Stimulated activated CD8-positive, alpha-beta memory T cell treated with anti-CD3 and anti-CD28 coated beads, Interleukin-12 subunit alpha, Interleukin-12 subunit beta, amount 100 ng/mL, for 4 hours (primary cell): ENCODE results near the gene TEDC1.

Experiments
- DNase-seq: peaks from one replicate; pipeline ENCODE4 v3.0.0-alpha.2; 2020; ENCODE audit warnings: low read depth

Gene TEDC1

DNA sequence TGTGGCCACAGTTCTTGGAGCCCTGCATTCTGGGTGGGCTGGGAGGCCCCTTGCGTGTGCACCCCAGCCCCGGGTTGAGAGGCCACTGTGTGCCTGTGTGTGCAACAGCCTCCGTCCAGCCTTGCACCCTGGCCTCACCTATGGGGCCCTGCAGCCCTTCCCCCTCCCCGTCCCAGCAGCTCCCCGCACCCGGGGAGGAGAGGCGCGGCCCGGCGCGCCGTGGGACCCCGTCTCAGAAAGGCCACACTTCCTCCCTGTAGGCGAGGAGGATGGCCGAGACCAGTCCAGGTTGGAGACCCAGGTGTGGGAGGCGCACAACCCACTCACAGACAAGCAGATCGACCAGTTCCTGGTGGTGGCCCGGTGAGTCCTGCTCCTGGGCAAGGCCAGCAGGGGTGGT, 33.0 kb upstream of the TEDC1 start:
- DNase-seq: no peak

- no peak for DNase-seq
Observed at GRCh38 chr14:105458571-105458970, 32.5 kb upstream of the TEDC1 start.

- no peak for DNase-seq
Observed at GRCh38 chr14:105460116-105460515, 30.9 kb upstream of the TEDC1 start.

GRCh38 chr14:105460616-105461015, 30.4 kb upstream of the TEDC1 start:
- DNase-seq: no peak

DNA sequence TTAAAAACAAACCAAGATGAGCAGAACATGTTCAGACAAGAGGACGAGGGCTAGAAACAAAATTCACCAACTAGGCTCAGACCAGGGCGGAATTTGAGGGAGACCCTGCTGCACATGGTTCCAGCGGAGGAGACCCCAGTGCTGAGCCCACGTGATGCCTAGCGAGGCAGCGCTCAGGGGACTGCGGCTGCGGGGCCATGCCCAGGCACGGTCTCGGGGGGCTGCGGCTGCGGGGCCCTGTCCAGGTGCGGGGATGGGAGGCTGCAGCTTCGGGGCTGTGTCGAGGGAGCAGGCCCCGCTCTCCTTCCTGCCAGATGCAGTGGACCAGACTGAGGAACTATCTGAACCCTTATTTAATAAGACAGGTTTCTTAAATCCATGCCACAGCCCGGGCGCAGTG, 29.1 kb upstream of the TEDC1 start:
- DNase-seq: no peak

DNA sequence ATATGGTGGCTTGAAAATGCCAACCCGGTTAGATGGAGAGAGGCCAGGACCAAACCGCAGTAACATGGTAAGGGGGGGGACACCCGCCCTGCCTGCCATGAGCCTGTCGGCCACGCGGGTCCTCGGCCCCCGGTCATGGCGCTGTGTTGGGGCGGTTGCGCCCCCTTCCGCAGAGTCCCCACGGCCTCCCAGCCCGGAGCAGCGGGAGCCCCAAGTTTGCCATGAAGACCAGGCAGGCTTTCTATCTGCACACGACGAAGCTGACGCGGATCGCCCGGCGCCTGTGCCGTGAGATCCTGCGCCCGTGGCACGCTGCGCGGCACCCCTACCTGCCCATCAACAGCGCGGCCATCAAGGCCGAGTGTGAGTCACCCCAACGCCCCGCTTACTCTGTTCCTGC, 26.5 kb upstream of the TEDC1 start:
- DNase-seq: no peak

- no peak for DNase-seq
Observed at GRCh38 chr14:105465209-105466031, 25.6 kb upstream of the TEDC1 start.

DNA sequence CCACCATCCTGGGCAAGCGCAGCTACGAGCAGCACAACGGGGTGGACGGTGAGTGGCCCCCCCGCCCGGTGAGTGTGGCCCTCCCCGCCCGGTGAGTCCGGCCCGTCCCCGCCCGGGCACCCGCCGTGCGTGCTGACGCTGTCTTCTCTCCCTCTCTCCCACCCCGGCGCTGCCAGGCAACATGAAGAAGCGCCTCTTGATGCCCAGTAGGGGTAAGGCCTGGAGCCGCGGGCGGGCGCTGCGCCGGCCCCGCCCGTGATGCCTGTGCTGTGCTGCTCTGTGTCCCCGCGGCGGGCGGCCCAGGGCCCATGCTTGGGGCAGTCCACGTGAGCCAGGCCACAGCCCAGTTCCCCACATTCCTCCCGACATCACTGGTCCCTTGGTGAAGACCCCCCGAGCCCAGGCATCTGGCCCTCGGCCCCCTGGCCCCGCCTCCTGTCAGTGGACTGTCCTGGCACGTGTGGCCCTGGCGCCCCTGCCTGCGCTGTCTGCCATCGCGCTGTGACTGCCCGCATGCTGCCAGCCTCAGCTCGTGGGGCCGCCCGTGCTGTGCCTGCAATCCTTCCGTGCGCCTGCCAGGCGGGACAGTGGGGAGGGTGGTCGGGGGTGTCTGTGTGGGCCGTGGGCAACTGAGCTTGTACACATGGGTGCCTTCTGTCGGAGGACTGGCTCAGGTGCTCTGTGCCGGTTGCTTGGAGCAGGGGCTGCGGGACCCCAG, 24.4 kb upstream of the TEDC1 start:
- DNase-seq: no peak

DNA sequence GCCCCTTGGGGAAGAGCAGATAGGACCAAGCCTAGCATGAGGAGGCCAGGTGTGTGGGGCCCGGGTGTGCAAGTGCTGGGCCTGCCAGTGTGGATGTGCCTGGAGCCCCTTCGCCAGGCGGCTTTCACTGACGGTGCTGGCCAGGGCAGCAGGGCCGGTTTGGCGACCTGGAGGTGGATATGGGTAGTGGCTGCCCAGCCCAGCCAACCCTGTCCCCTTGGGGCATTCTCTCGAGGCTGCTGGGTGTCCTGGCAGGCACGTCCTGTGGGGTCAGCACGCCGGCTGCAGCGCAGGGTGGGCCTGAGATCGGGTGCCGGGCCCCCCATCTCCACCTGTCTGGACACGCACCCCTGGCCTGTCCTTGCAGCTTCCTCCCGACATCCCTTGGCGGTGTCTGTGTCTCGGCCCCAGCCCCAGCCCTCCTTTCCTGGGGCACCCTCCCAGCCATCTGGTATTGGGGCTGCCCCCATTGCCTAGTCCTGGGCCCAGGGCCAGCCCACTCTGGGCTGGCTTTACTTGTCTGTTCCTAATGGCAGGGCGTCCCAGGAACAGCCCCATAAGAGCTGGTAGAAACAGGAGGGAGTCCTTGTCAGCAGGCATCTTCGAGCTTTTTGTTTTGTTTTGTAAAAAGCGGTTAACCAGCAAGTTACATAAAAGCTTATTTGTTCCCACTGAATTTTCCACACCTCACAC, 23.7 kb upstream of the TEDC1 start:
- DNase-seq: no peak

GRCh38 chr14:105467942-105468471, 23.0 kb upstream of the TEDC1 start:
- DNase-seq: no peak

- DNase-seq: no peak
Observed at GRCh38 chr14:105468621-105469241, 22.3 kb upstream of the TEDC1 start.

- no peak for DNase-seq
Observed at GRCh38 chr14:105469456-105470349, 21.3 kb upstream of the TEDC1 start.

GRCh38 chr14:105470350-105471296, 20.4 kb upstream of the TEDC1 start:
- DNase-seq: no peak

GRCh38 chr14:105471297-105471821, 19.7 kb upstream of the TEDC1 start:
- DNase-seq: no peak

GRCh38 chr14:105471823-105472485, 19.1 kb upstream of the TEDC1 start:
- no peak for DNase-seq

- no peak for DNase-seq
Observed at GRCh38 chr14:105472486-105472991, 18.5 kb upstream of the TEDC1 start.

DNA sequence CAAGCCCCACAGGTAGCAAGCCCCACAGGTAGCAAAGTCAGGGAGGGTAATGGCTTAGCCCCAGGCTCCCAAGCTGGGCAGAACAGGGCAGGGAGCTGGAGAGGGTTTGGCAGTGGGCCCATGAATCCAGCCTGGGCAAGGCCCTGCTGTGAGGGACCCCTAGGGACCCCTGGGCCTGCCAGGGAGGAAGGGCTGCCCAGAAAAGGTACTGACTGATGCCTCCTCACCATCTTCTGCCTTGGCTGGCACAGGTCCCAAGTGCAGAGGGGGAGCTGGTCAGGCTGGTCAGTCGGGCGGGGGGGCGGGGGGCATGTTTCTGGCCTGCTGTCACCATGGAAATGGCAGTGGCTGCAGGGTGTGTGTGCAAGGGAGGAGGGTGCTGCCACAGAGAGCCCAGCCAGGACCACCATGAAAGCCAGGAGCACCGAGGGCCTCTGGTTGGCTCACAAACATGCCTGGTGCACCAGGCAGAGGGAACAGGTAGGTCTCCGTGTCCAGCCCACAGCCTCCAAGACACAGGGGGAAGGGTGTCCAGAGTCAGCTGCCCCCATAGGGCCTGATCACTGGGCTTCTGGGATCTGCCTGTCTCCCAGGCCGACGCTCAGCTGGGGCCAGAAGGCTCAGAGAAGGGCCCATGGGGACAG, 17.9 kb upstream of the TEDC1 start:
- DNase-seq: no peak

- DNase-seq: no peak
Observed at GRCh38 chr14:105473677-105474482, 17.2 kb upstream of the TEDC1 start.
